Testis (tissue), 2 donors: ENCODE data around the gene CCR7.

Source experiments
- CTCF ChIP-seq, 3 experiments: fragments of 450-650 bp in 2 of 3; fragments of 200-600 bp in 1 of 3; sonication (generic) in 1 of 3; IDR thresholded peaks; one replicate each; pipeline ENCODE4 v1.5.1; 2016 to 2019; ENCODE audit warnings: antibody characterized with exemption in 3 of 3, mild to moderate bottlenecking in 2 of 3, moderate library complexity in 1 of 3
- POLR2A ChIP-seq: fragments of 450-650 bp; IDR thresholded peaks from one replicate; pipeline ENCODE4 v1.6.1; 2017; ENCODE audit warnings: antibody characterized with exemption, mild to moderate bottlenecking, moderate library complexity

- TF ChIP-seq CTCF (IDR thresholded peaks at IDR 0.05) (no peak), POLR2A (no peak)
These were observed 24.8 kb downstream of the CCR7 start for GRCh38 chr17:40540448-40540847.
